ENCODE data around the gene SETD3.

SETD3 gene

GRCh38 chr14:99497341-99497740, 16.7 kb upstream of the SETD3 start:
- DNase-seq, result no peak

- DNase-seq, result no peak
Measured at GRCh38 chr14:99484106-99484505, 3.4 kb upstream of the SETD3 start.

GRCh38 chr14:99481745-99482099, 1.1 kb upstream of the SETD3 start:
- DNase-seq, result no peak

- peak; percentile 100 for DNase-seq
Measured at GRCh38 chr14:99480917-99481744, 472 bp upstream of the SETD3 start, which contains the start of gene CCNK. Gene CCNK, plus strand, starts transcription at chr14:99481409. Its CDS starts 11,269 bp downstream, at chr14:99492678.

GRCh38 chr14:99479160-99479905, 1.3 kb downstream of the SETD3 start:
- no peak for DNase-seq

- DNase-seq, result no peak
Measured at GRCh38 chr14:99478128-99478527, 2.5 kb downstream of the SETD3 start.

- no peak for DNase-seq
Measured at GRCh38 chr14:99476864-99477263, 3.8 kb downstream of the SETD3 start.

GRCh38 chr14:99475660-99476059, 5.0 kb downstream of the SETD3 start:
- DNase-seq, result no peak

GRCh38 chr14:99475179-99475578, 5.5 kb downstream of the SETD3 start:
- DNase-seq, result no peak

- DNase-seq, result no peak
Measured at GRCh38 chr14:99473458-99473857, 7.2 kb downstream of the SETD3 start.

GRCh38 chr14:99472937-99473336, 7.7 kb downstream of the SETD3 start:
- no peak for DNase-seq

GRCh38 chr14:99471731-99472130, 8.9 kb downstream of the SETD3 start:
- no peak for DNase-seq

- no peak for DNase-seq
Measured at GRCh38 chr14:99468836-99469592, 11.6 kb downstream of the SETD3 start.

- DNase-seq, result no peak
Measured at GRCh38 chr14:99468081-99468480, 12.6 kb downstream of the SETD3 start.

- no peak for DNase-seq
Measured at GRCh38 chr14:99467336-99468078, 13.2 kb downstream of the SETD3 start.

GRCh38 chr14:99466758-99467157, 13.9 kb downstream of the SETD3 start:
- DNase-seq, result no peak

GRCh38 chr14:99465288-99465687, 15.4 kb downstream of the SETD3 start:
- DNase-seq, result no peak

- DNase-seq, result no peak
Measured at GRCh38 chr14:99463974-99464373, 16.7 kb downstream of the SETD3 start.

GRCh38 chr14:99462210-99462609, 18.4 kb downstream of the SETD3 start:
- DNase-seq, result no peak

- no peak for DNase-seq
Measured at GRCh38 chr14:99461411-99462085, 19.1 kb downstream of the SETD3 start.

- no peak for DNase-seq
Measured at GRCh38 chr14:99460793-99461192, 19.9 kb downstream of the SETD3 start.

- no peak for DNase-seq
Measured at GRCh38 chr14:99459481-99460100, 21.1 kb downstream of the SETD3 start.
